Hematopoietic multipotent progenitor cell treated with erythropoietin and hydrocortisone succinate and interleukin-3 and kit ligand, for 4 days (in vitro differentiated cells): Measurements from ENCODE around the gene CARD10.
"Not testable (repeated sequence)": the region's sequence is repeated elsewhere in the genome, so short reads cannot be mapped to it uniquely, and the experiment has no call there.

Experiments
- DNase-seq: peaks from one replicate; pipeline ENCODE4 v3.0.0-alpha.2; 2015

CARD10 gene

DNA sequence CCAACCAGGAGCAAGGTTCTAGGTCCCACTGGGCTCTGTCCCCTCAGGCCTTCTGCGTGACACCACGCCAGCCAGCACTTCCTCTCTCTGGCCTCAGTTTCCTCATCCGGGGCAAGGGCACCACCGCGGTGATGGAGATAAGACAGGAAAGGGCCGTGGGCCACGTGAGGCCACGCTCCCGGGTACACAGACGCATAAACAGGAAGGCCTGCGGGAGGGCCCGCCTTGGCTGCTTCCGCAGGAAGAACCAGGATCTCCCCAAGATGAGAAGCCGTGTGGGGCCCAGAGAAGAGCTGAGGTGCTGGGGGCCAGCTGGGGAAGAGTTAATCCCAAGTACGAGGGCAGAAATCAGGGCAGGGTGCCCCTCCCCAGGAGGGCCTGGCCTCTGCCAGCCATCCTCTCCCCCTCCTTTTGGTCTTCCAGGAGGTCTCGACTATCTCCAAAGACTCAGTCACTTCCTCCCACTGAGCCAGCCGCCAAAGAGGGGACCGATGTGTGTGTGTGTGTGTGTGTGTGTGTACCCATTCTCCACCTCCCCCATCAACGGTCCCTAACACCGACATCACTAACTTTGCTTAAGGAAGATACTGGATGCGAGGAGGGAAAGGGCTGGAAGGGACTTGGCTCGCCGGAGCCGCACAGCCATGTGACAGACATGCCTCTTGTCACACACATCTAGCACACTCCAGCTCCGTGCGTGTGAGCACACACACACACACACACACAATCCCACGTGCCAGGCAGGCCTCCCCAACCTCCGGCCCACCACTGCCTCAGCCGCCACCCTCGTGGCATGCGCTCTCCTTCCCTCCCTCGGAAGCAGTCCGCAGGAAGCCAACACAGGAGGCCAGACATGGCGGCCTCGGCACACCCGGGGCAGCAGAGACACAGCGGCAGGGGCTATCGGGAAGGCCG is 34.5 kb downstream of the CARD10 start:
- DNase-seq: peak; percentile 97

DNA sequence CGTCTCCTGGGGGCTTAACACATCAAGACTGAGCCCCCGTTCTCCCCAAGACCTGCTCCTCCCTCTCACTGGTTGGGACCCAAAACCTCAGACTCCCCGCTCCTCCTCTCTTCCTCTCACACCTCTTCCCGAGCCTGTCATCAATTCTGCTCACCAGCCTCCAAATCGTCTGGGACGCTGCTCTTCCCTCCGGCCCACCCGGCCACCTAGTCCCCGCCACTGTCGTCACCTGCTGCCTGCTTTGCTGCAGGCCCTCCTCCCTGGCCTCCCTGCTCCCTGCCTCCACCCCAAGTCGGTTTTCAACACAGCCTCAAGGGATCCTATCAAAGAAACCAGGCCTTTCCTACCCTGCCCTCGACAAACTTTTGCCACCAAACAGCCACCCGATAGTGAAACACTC is 36.2 kb downstream of the CARD10 start:
- DNase-seq: peak; percentile 35

- DNase-seq: no peak
These were observed 37.0 kb downstream of the CARD10 start for GRCh38 chr22:37482244-37482643.

GRCh38 chr22:37481347-37481907 is 37.8 kb downstream of the CARD10 start:
- DNase-seq: no peak

DNA sequence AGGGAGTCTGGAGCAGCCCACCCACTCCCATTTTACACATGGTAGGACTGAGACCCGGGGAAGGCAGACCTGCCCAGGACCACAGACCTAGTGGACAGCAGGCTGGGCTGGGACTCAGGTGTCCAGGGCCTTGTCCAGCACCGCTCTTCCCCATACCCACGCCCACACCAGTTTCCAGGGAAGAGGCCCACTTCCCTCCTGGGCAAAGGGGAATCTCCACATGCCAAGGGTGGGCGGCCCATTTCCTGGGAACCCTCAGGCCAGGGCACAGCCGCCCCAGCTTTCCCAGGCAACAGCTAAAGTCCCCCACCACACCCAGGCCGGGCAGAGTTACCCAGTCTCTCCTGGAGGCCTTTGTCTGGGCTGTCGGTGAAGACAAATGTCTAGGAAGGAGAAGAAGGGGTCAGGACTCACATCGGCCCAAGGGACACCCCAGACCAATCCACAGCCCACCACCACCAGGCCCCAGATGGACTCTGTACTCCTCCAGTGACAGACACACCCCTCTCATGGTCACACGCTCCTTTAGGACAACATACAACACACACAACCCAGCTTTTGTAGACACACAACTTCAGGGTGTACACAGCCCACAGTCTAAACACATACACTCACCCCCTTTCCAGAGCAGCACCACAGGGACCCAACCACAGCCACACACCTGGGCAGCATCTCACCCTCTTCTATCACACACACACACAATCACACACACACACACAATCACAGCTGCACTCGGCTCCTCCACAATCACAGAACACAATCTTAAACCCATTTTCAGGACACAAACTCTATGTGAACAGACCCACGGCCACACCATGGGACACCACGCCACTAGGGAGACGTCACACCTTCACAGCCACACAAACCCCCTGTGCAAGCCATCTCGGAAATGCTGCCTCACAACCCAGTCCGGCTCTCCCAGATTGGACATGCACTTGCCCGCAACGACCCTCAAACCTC is 38.5 kb downstream of the CARD10 start:
- no peak for DNase-seq

DNA sequence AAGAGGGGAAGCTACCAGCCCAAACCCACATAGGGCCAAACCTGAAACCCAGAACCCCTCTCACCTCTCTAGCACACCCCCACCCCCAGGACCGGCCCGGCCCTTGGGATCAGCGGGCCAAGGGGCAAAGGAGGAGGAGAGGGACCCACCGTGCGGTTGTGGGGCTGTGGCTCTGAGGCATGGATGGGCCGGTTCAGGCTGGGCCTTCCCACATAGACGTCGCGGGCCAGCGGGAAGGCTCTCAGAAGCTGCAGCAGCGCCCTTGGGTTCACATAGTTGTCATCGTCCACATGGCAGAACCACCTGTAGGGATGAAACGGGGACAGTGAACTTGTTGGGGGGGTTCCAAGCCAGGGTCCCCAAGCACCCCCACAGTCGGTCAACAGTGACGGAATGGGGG is 40.0 kb downstream of the CARD10 start:
- DNase-seq: no peak

GRCh38 chr22:37476389-37477329 is 42.6 kb downstream of the CARD10 start:
- DNase-seq: no peak

DNA sequence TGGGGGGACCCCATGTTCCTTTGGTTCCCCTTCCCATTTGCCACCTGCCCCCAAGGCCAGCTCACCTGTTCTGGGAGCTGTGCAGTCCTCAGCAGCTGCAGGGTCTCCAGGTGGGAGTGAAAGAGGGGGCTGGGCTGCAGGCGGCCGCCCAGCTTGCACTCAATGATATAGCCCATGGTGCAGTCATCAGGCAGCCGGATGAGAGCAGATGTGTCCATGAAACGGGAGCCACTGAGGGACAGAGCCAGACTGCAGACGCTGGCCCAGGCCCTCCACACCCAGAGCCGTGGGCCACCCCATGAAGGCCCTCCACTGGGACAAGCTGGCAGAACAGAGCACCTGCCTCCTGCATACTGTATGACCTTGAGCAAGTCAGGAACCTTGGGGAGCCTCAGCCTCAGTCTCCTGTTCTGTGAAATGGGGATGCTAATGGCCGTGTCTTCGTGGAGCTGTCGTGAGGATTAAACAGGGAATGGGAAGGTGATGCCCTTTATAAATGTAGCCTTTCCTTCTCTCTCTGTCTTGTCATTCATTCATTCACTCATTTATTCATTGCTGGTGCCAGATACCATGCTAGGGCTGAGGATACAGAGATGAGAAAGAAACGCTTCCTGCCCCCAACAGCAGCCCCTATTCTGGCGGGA is 44.6 kb downstream of the CARD10 start:
- no peak for DNase-seq

GRCh38 chr22:37473437-37473946 is 45.7 kb downstream of the CARD10 start:
- no peak for DNase-seq

GRCh38 chr22:37472418-37473006 is 46.7 kb downstream of the CARD10 start:
- DNase-seq: peak; percentile 63

DNA sequence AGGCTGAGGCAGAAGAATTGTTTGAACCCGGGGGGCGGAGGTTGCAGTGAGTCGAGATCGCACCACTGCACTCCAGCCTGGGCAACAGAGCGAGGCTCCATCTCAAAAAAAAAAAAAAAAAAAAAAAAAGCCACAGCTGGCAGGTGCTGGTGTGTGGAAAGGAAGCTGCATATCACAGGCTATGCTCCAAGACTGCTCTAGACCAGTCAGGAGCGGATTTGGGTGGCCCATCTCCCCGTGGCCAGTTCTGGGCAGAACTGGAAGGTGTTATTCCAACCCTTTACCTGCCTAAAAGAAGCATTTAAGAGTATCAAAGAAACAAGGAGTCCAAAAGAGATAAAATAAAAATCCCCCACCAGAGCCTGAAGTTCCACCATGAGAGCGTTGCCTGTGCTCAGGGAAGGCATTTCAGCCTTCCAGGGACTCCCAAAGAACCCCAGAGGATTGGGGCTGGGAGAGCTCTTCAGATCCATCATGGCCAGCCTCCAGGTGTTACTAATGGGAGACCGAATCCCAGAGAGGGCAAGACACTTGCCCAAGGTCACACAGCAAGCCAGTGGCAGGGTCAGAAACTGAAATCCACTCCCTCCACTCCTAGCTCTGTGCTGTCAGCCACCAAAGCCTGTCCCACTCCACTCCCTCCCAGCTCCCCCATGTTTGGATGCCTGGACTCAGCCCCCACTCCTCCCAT is 47.3 kb downstream of the CARD10 start:
- DNase-seq: no peak

- DNase-seq: no peak
These were observed 49.1 kb downstream of the CARD10 start for GRCh38 chr22:37470087-37470445.

GRCh38 chr22:37469416-37470086 is 49.7 kb downstream of the CARD10 start:
- DNase-seq: no peak

GRCh38 chr22:37468201-37468695 is 51.0 kb downstream of the CARD10 start:
- DNase-seq: not testable (repeated sequence)

DNA sequence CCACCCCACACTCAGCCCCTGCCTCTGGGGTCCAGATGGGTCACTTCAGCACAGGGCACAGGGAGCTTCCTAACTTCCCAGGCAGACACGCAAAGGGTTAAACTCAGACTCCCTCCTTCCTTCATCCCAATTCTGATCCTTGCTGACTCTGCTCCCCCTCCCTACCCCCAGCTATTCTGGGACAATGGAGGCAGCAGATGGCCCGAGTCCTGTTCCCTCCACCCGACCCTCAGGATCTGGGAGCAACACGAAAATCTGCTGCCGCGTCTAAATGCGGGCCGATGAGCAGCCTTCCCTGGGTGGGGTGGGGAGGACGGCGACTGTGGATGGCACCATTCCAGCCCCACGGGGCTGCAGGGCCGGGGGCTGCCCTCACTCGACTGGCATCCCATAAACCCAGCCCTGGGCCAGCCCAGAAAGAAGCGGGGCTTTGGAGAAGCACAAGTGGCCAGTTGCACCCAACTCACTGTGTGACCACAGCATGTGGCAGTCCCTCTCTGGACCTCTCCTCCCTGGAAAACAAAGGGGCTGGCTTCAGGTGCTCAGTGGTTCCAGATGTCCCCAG is 51.7 kb downstream of the CARD10 start:
- no peak for DNase-seq

DNA sequence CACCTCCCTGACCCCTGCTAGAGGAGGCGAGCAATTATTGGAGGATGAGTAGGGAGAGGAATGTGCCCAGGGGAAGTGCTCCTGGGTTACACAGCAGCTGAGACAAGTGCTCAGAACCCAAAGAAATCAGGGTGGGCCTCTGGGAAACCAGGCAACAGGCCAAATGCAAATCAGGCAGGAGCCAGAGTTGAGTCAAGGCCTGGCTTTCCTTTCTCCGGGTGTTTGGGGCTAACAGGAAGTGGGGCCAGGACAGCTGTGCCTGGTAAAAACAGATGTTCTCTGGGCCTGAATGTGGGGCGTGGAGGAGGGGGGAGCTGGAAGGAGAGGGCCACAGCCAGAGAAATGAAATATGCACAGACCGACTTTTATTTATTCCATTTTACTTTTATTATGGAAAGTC is 55.0 kb downstream of the CARD10 start:
- DNase-seq: peak; percentile 56

DNA sequence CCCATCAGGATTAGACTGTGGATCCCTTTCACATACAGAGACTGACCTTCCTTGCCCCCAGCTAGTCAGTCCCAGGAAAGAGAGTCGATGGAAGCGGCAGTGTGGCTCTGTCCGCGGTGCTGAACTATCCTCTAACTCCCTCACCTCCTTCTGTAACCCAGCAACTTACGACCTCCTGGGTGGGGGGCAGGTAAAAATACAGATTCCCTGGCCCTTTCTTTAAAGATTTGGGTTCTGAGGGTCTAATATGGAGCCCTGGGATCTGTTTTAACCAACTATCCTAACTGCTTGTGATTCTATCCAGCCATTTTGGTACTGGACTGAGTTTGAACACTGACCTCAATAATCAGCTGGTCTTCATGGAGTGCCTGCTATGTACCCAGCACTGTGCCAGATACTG is 56.2 kb downstream of the CARD10 start:
- peak; percentile 74 for DNase-seq

DNA sequence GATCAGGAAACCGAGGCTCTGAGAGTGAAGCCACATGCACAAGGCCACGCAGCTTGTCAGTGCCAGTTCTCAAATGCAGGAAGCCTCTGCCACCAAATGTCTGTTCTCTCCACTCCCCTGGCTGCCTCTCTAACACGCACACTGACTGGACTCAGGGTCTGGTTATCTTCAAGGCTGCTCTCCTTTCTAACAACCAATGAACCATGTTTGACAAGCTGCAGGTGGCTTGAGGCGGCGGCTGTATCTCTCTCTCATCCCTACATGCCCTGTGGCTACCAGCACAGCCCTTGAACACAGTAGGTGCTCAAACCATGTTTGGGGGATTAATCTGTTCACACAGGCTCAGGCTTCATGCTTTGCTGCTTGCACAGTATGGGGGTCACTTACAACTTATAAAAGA is 56.8 kb downstream of the CARD10 start:
- DNase-seq: no peak

GRCh38 chr22:37461961-37462360 is 57.3 kb downstream of the CARD10 start:
- no peak for DNase-seq
